ENCODE data around the gene SMAD9. TPM values are rescaled to one million over a fixed set of nuclear protein-coding genes. Genes with fewer than 3 reads are reported as not detected.

Gene SMAD9
- total and polyA plus RNA-seq, 2 of the 13 experiments (the other 11 are each of a cell fraction or from before 2014, with no cell fraction given): 4.2 to 7.7 TPM

DNA sequence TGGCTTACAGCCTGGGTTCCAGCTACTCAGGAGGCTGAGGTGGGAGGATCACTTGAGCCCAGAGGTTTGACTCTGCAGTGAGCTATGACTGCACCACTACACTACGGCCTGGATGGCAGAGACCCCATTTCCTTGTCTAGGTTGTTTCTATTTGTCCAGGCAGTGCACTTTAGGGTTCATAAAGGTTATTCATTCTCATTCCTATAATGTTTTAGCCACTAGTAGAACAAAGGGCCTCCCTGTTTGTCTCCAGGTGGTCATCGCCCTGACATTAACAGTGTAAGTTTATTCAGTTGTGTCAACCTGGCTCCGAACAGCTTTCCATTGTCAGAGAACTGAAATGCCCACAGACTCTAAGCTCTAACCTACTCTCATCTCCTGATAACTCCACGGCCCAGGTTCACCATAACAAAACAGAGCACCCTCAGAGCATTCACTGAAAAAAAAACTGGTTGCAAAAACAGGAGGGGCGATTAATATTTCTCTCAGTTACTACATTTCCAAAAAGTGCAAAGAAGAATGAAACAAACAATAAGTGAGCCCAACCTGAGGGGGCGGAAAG lies 37.1 kb downstream of the SMAD9 start (continued):
- TF ChIP-seq, protein P1, sequence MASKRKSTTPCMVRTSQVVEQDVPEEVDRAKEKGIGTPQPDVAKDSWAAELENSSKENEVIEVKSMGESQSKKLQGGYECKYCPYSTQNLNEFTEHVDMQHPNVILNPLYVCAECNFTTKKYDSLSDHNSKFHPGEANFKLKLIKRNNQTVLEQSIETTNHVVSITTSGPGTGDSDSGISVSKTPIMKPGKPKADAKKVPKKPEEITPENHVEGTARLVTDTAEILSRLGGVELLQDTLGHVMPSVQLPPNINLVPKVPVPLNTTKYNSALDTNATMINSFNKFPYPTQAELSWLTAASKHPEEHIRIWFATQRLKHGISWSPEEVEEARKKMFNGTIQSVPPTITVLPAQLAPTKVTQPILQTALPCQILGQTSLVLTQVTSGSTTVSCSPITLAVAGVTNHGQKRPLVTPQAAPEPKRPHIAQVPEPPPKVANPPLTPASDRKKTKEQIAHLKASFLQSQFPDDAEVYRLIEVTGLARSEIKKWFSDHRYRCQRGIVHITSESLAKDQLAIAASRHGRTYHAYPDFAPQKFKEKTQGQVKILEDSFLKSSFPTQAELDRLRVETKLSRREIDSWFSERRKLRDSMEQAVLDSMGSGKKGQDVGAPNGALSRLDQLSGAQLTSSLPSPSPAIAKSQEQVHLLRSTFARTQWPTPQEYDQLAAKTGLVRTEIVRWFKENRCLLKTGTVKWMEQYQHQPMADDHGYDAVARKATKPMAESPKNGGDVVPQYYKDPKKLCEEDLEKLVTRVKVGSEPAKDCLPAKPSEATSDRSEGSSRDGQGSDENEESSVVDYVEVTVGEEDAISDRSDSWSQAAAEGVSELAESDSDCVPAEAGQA (IDR thresholded peaks at IDR 0.05; ENCODE audit: low read depth): no peak
- TF ChIP-seq, protein P1 (CRISPR knock-in tag; IDR thresholded peaks at IDR 0.05; ENCODE audit: borderline replicate concordance): no peak
- no peak for TF ChIP-seq SOX6 (IDR thresholded peaks at IDR 0.05)
- TF ChIP-seq SOX6 (CRISPR knock-in tag; IDR thresholded peaks at IDR 0.05): peak; percentile 98
- TF ChIP-seq CCAR2 (optimal IDR thresholded peaks at IDR 0.05; ENCODE audit: low read depth, low read length): peak; percentile 14
- TF ChIP-seq KAT8 (CRISPR knock-in tag; IDR thresholded peaks at IDR 0.05): peak; percentile 12; the same call in 1 of the 2 replicates
- no peak for TF ChIP-seq ZNF207 (IDR thresholded peaks at IDR 0.05; ENCODE audit: borderline replicate concordance)
- peak; percentile 46 for TF ChIP-seq ZFX (CRISPR knock-in tag; IDR thresholded peaks at IDR 0.05; ENCODE audit: low read depth)
- TF ChIP-seq, protein P2, sequence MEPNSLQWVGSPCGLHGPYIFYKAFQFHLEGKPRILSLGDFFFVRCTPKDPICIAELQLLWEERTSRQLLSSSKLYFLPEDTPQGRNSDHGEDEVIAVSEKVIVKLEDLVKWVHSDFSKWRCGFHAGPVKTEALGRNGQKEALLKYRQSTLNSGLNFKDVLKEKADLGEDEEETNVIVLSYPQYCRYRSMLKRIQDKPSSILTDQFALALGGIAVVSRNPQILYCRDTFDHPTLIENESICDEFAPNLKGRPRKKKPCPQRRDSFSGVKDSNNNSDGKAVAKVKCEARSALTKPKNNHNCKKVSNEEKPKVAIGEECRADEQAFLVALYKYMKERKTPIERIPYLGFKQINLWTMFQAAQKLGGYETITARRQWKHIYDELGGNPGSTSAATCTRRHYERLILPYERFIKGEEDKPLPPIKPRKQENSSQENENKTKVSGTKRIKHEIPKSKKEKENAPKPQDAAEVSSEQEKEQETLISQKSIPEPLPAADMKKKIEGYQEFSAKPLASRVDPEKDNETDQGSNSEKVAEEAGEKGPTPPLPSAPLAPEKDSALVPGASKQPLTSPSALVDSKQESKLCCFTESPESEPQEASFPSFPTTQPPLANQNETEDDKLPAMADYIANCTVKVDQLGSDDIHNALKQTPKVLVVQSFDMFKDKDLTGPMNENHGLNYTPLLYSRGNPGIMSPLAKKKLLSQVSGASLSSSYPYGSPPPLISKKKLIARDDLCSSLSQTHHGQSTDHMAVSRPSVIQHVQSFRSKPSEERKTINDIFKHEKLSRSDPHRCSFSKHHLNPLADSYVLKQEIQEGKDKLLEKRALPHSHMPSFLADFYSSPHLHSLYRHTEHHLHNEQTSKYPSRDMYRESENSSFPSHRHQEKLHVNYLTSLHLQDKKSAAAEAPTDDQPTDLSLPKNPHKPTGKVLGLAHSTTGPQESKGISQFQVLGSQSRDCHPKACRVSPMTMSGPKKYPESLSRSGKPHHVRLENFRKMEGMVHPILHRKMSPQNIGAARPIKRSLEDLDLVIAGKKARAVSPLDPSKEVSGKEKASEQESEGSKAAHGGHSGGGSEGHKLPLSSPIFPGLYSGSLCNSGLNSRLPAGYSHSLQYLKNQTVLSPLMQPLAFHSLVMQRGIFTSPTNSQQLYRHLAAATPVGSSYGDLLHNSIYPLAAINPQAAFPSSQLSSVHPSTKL (CRISPR knock-in tag; IDR thresholded peaks at IDR 0.05): peak; percentile 75
- TF ChIP-seq SCMH1 (CRISPR knock-in tag; IDR thresholded peaks at IDR 0.05; ENCODE audit: borderline replicate concordance): no peak
- peak; percentile 88 for TF ChIP-seq NCOA2 (CRISPR knock-in tag; IDR thresholded peaks at IDR 0.05)
- TF ChIP-seq ZNF816 (CRISPR knock-in tag; IDR thresholded peaks at IDR 0.05; ENCODE audit: borderline replicate concordance): no peak
- TF ChIP-seq, protein P3, sequence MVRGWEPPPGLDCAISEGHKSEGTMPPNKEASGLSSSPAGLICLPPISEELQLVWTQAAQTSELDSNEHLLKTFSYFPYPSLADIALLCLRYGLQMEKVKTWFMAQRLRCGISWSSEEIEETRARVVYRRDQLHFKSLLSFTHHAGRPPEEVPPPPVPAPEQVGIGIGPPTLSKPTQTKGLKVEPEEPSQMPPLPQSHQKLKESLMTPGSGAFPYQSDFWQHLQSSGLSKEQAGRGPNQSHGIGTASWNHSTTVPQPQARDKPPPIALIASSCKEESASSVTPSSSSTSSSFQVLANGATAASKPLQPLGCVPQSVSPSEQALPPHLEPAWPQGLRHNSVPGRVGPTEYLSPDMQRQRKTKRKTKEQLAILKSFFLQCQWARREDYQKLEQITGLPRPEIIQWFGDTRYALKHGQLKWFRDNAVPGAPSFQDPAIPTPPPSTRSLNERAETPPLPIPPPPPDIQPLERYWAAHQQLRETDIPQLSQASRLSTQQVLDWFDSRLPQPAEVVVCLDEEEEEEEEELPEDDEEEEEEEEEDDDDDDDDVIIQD (CRISPR knock-in tag; IDR thresholded peaks at IDR 0.05; ENCODE audit: low read depth): no peak
- TF ChIP-seq ERF (CRISPR knock-in tag; IDR thresholded peaks at IDR 0.05): no peak
- no peak for TF ChIP-seq RFX3 (CRISPR knock-in tag; IDR thresholded peaks at IDR 0.05)
- no peak for TF ChIP-seq TOE1 (CRISPR knock-in tag; IDR thresholded peaks at IDR 0.05)
- peak; percentile 62; the same call in 1 of the 2 replicates for TF ChIP-seq ZNF337 (CRISPR knock-in tag; IDR thresholded peaks at IDR 0.05; ENCODE audit: borderline replicate concordance, low read depth)
- no peak for TF ChIP-seq ATM (IDR thresholded peaks at IDR 0.05; ENCODE audit: borderline replicate concordance)
- TF ChIP-seq, protein P4, sequence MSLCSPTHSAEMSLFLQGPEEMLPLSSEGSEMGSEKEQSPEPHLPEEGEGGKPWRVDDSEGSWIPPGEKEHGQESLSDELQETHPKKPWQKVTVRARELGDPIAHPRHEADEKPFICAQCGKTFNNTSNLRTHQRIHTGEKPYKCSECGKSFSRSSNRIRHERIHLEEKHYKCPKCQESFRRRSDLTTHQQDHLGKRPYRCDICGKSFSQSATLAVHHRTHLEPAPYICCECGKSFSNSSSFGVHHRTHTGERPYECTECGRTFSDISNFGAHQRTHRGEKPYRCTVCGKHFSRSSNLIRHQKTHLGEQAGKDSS (CRISPR knock-in tag; IDR thresholded peaks at IDR 0.05; ENCODE audit: borderline replicate concordance, low read depth): peak; percentile 24; the same call in 1 of the 2 replicates

Measured in HepG2 (cell line).